GM18868 (cell line): ENCODE measurements around the gene DUSP10.

Experiments used
- ATAC-seq: cut with Tn5 transposase; IDR thresholded peaks from one replicate; pipeline ENCODE4 v1.9.1; 2021; ENCODE audit warnings: mild to moderate bottlenecking, moderate library complexity; ENCODE audit not compliant: unreplicated experiment

Gene DUSP10

DNA sequence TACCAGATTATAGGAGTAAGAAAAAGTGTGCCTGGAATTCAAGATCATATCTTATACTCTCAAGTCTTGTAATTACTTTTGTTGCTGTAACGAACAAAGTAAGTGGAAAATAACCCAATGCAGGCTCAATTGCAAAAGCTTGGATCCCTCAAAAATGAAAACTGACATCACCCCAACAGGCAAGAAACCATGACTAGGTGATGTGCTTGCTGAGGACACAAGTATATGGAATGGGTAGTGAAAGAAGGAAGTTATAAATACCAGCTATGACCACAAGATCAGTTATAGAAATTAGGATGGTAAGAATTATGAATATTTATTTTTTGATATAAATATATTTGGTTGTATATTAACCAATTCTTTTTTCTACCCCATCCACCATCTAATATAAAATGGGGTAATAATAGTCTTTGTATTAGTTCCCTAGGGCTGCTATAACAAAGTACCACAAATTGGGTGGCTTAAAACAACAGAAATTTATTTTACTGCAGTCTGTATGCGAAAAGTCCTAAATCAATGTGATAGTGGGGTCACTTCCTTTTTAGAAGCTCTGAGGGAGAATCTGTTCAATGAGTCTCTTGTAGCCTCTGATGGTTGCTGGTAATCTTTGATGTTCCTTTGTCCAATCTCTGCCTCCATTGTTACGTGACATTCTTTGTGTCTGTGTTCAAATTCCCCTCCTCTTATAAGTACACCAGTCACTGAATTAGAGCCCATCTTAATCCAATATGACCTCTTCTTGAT is 45.0 kb downstream of the DUSP10 start:
- no peak for ATAC-seq

DNA sequence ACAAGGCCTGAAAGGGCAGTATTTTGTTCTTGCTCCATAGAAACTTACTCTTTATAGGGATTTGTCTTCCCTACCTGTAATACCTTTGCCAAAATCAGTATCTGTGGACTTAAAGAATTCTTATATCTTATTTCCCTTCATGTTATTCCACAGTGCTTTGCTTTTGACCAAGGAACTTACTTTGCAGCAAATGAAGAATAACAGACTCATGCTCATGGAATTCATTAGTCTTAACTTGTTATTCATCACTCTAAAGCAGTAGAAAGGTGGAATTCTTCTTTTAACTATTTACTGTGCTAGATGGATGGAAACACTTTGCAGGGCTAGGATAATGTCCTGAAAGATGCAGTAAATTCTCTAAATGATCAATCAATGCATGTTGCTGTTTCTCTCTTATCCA is 45.9 kb downstream of the DUSP10 start:
- no peak for ATAC-seq

DNA sequence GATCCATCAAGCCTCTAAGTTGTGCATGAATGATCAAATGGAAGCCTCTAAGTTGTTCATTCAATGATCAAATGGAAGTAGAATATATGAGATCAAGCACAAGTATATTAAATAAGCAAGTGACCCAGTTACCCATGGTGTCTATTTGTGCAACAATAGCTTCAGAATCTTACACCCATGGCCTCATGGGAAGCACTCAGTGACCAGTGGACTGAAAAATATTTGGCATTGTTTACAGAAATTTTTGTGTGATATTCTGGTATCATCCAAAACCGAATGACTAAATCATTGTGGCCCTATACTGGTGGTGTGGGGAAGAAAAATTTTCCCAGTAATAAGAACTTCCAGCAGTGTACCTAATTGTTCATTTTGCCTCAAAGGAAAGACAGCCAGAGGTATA is 46.6 kb downstream of the DUSP10 start:
- no peak for ATAC-seq

DNA sequence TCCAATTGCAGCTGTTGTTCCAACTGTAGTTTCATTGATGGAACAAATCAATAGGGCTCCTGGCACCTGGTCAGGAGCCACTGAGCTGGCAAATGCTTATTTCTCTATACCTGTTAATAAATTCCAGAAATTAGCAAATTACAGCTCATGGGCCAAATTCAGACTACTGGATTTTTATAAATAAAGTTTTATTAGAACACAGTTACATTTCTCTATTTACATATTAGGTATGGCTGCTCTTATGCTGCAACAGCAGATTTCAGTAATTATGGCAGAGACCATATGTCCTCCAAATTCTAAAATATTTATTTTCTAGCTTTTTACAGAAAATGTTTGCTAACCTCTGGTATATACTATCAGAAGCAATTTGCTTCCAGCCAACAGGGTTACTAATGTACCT is 47.8 kb downstream of the DUSP10 start:
- no peak for ATAC-seq

DNA sequence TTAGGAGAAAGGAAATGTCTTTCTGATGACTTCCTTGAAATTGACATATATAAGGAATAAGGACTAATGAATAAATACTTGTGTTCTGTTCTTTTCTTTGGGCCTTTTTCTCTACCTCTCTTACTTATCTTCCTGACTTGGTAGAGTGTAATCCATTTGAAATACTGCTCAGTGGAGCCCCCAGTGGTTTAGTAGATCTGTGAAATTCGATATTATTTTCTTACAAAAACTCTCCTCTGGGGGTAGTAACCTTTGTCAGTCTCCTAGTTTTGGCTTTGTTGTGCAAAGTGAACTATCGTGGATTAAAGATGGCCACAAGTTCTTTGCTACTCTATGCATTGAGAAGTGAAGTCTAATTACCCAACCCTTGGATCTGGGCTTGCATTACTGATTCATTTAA is 48.8 kb downstream of the DUSP10 start:
- no peak for ATAC-seq

DNA sequence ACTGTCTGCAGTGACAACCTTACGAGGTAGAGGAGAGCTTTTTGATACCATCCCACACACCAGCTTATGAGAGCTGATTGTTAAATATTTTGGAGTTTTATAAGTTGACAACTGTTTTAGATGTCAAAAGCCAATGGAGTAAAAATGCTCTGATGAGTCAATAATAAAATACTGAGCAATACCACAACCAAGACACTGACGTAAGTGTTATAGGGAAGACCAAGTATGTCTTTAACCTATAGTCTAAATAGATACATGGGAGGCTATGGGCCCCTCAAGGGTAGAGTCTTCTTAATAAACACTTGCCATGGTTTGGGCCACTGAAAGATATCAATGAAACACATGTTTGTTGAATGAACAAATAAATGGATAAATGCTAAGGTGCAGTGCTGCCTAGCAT is 49.2 kb downstream of the DUSP10 start:
- ATAC-seq, result no peak

DNA sequence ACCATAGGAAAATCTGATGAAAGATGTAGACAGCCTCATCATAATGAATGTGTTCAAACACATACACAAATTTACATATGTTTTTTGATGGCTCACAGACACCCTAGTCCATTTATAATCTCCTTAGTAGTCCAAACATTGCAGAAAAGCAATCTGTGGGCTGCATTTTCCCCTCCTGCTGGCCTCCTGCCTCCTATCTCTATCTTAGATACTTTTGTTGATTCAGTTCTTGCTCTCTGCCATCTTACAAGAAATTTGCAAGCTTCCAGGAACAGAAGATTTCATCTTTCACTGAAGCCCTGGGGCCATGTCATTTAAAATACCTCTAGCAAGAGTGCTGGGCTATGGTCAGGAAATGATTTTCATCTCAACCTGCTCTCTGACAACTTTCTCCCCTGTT is 50.6 kb downstream of the DUSP10 start:
- no peak for ATAC-seq

DNA sequence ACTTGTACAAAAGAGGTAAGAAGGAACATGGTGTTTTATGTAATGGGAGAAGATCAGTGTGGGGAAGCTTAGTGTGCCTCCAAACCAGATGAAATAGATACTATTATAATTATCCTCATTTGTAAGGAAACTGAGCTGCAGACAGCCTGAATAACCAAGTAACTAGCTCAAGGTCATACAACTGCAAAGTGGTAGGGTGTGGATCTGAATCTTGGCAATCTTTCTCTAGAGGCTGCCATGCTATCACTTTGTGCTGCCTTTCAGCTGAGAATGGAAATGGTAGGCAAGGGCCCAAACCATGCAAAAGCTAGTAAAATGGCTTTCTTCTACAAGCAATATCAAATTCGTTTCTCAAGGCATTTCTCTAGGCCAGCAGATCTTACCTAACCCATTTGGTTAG is 51.0 kb downstream of the DUSP10 start:
- ATAC-seq, result no peak

DNA sequence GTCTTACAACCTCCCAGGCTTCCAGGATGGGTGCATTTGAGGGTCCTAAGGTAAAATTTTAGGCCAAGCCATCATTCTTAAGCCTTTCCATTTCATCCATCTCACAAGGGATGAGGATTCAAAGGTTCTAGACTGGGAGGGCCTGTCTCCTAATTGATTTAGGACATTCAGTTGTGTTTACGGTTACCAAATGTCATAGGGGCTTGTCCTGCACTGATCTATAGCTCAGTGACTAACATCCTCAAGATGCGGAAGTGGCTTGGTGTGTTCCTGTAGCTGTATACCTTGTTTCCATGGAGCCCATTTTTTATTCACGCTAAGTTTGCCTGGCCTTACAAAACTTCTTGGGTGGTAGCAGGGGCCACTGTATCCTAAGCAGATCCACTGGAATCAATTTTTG is 52.8 kb downstream of the DUSP10 start:
- no peak for ATAC-seq

DNA sequence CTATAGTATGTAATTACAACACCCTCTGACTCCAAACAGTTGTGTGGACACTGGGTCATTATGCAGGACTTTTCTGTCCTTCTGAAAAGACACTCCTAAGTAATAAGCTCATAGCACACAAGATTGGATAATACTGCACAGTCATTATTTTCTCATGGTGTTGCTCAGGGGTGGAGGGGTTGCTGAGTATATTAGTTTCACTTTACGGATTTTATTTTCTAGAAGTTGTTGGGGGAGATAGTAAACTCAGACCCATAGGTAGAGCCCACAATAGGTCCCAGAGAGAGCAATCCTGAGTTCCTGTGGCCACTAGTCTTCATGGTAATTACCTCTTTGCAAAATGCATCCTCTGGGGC is 53.4 kb downstream of the DUSP10 start:
- peak; percentile 32 for ATAC-seq

DNA sequence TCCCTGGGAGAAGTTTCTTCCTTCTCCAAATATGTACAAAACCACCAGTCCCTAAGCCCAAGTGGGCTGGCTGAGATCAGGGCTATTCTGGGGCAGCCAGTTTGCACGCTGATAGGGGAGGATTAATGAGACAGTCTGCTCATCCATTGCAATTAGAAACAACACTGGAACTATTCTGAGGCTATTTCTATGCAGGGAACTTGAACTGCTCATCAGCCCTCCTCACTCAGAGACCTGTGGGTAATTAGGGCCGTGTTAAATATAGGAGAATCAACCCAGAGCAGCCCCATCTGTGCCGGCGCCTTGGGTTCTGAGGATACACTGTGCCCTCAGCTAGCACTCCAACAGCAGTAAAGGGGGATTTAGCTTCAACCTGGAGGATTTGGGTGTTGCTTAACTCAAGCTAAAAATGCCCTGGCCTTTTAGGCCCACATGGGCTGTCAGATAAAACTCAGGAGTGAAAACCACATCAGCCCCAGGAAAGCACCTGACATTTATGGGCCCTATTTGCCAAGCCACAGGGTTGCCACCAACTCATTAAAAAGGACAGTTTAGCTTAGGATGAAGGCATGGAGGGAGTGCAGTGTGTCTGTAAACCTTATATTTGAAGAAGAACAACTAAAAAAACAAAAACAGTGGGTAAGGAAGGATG is 53.9 kb downstream of the DUSP10 start:
- peak; percentile 48 for ATAC-seq

DNA sequence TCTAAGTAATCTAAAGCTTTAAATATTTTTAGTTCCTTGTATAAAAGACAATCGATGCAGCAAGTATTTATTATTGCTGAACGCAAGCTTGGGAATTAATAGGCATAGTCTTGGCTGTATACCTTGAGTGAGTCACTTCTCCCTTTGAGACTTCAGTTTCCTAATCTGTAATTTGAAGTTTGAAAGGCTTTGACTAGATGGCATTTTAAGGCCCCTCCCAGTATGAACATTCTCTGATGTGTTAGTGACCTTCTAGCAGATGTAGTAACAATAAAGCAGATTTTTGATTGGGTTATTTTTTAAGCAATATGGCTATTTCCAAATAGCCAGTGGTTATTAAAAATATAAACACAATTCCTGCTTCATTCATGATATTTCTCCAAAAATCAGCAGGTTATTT is 58.2 kb downstream of the DUSP10 start:
- ATAC-seq, result no peak

DNA sequence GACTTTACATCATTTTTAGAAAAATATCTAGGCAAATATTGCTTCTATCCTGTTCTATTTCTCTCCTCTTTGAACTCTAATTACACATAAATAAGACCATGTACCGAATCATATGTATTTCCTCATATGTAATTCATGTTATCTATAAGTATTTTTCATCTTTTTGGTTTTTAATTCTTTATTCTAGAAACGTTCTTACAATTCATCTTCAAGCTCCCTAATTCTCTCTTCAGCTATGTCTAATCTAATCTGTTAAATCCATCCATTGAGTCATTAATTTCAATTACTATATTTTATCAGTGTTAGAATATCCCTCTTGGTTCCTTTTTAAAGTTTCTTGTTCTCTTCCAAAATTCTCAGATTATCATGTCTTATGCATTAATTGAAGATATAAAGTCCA is 61.8 kb downstream of the DUSP10 start:
- ATAC-seq, result no peak

DNA sequence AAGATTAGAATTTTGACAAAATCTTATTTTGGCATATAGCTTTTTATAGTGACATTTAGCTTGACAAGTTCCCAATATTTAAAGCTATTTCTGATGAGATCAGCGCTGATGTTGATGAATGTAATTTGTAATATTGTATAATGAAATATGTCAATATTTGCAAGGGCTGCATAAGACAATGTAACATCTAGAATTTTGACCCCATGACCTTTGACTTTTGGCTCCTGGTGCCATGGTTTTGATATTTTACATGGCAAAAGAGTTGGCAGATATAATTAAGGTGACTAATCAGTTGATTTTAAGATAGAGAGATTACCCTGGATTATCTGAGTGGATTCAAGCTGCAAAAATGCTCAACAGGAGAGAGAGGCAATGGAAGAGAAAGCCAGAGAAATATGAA is 63.9 kb downstream of the DUSP10 start:
- ATAC-seq, result no peak

DNA sequence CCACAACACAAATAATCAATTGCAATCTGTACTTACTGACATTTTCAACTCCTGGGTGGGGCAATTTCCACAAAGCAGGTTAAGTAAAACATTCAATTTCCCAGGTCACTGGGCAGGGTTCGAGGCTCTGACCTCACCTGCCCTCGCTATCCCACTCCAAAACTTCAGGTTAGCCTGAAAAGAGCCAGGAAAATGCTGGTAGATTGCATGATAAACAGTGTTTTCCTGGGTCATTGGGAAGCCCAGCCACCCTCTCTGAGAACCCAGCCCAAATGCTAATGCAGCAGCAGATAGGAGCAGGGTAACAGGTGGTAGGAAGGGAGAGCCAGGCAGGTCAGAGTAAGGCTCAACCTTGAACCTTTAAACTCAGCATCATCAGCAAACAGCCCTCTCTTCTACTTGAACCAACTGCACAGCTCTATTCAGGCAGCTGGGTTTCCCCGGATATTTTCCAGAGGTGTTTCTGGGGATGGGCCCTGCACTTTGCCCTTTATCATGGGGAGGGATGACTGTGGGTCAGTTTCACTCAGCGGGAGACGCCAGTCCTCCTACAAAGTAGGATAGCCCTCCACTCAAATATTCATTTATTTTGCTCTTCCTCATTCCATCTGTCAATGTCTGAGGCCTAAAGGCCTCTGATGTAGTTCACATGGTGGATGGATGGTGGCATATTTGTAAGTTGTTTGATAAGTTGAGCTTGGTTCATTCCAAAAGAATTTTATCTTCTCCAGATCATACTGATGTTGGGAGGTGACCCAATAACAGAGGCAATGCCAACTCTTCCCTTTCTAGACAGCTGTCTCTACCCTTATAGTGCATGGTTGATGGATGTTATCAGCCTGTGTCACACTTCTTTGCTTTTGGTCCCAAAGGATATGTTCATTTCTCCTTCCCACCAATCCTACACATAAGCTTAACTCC is 65.7 kb downstream of the DUSP10 start:
- ATAC-seq, result no peak

DNA sequence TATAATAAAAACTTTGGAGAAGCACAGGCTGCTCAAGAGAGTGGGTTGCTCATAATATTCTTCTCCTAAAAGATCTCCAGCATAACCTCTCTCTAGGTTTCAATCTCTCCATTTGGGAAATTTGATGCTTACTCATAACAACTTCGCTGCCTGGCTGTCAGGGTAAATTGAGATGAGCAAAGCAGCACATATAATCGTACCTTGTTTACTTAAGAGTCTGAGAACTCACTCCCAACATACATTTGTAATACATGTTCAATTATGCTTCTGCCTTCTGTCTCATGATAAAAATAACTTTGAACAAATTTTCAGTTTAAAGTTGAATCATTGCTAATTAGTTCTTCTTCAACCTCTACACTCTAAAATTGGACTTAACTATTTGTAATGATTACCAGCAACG is 68.9 kb downstream of the DUSP10 start:
- ATAC-seq, result no peak

DNA sequence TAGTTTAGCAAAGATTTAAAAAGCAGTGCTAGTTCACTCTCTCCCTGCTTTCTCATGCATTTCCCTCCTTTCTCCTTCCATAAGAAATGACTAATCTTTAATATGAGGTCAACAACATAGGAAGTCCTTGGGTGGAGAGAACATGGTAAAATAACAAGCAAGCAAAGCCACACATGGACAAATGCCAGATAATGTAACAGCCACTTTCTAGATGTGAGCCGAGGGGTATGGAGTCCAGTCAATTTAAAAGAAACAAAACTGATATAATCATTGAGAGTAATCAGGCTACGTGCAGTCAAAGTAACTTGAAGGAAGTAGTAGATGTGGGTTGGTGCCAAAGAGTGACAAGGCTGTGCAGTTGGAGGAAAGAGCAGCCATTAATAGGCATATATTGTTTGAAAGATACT is 69.6 kb downstream of the DUSP10 start:
- no peak for ATAC-seq

DNA sequence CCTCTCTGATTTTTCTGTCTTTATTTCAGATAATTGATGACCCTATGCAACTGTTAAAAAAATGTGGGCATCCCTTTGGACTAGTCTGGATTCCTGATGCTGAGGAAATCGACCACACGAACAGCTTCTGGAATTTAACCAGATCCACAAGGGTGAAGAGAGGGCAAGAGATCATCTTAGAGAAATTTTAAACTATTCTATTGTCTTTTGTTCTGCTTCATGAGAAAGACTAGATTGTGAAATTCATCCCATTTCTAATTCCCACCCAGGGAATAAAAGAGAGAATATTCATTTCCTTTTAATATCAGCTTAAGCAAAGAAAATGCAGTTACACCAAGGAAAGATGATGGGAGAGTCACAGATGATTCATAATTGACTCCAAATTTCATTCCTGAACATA is 71.8 kb downstream of the DUSP10 start:
- ATAC-seq, result no peak

DNA sequence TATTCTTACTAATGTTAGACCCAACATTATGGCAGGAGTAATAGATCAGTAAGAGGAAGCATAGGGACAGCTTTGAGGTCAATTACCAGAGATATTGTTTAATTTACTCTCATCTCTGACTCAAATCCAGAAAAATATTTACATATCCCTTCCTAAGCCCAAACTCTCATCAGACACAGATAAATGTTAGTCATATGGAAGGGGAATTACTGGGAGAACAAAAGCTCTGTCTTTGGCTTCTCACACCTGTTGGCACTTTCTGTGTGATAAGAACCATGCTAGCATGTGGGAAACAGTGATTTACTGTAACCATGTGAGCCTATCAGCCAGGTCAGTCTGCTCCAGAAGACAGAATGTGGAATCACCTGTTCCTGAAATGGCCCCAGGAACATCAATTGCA is 72.4 kb downstream of the DUSP10 start:
- ATAC-seq, result peak; percentile 34

DNA sequence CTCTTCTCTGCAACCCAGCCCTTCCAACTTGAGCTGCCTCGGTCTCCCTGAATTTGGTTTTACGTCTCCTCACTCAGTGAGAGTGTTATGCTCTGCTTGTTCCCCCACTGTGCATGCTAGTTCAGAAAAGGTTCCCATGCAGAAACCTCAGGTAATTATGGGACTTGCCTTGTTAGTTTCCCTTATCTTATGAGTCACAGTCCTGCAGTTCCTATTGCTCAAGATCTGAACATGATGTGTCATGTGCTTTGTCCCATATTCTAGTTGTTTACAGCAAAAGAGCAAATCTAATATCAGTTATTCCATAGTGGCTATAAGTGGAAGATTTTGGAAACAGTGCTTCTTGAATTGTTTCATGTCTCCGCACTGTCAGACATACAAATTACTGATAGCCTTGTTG is 74.4 kb downstream of the DUSP10 start:
- ATAC-seq, result peak; percentile 96

DNA sequence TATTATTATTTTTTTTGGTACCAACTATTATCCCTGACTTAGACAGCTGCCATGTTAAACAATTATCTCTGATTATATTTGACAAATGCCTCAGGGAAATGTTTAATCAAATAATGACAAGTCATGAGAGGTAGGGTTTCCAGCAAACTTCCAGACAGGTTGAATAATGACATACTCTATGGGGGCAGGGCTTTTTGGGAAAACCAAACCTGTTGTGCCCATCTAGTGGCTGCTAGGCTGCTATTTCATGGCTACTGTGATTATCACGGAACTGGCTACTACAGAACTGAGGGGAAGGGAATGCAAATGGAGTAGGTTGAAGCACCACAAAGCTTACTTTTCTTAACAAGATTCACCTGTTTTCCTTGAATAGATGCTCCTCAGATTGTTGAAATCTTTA is 77.6 kb downstream of the DUSP10 start:
- ATAC-seq, result no peak

DNA sequence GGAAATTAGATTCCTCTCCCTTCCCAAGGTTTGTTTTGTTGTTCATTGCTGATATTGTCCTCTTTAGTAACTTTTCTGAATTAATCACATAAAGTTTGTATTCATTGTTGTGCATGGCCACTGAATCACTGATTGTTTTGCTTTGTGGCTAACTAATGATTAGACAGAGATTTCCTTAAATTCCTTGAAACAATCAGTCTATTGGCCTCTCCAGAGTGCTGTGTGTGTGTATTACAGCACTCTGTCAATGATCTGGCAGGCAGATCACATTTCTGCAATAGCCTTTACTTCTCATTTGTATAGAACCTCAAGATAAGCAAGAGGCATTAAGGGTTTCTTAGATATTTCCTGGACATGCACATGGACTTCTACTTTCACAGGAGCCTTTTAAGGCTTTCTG is 78.6 kb downstream of the DUSP10 start:
- ATAC-seq, result no peak
